Stimulated activated CD4-positive, alpha-beta T cell treated with anti-CD3 and anti-CD28 coated beads, Interleukin-4, amount 100 ng/mL, for 1 hour (primary cell): ENCODE results near the gene EFL1.
A peak's percentile ranks its signal among the peaks of the same experiment; 100 is the strongest.
"Not testable (repeated sequence)": the region's sequence is repeated elsewhere in the genome, so short reads cannot be mapped to it uniquely, and the experiment has no call there.

Experiments used
- DNase-seq: peaks from one replicate; pipeline ENCODE4 v3.0.0-alpha.2; 2020

The EFL1 gene

DNA sequence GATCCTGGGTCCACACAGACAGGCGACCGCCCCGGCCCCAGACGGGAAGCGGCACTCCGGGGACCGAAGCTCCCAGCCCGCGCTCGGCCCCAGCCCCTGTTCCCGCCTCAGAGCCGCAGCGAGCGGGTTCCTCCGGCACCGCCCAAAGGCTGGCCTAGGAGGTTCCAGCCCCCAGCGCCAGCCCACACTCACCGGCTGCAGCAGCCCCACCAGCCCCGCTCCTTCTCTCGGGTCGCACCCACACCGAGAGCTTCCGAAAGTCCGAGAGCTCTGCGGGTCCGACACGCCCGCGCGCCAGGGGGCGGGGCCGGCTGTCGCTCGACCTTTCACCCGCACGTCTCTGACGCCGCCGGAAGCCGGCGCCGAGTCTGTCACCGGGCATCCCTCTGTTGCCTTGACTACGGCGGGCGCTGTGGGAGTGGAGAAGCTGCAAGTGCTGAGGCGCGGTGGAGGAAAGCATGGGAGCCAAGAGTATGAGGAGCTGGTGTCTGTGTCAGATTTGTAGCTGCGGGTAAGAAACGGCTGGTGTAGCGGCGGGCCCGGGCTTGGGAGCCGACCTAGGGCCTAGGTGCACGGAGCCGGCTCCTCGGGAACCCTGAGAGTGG is at the start of gene EFL1, which contains the start of gene SAXO2:
Gene EFL1, minus strand, starts transcription at position 313 of the 605 bp plus-strand sequence. CDS start 956 bp downstream, outside the sequence.
Gene SAXO2, plus strand, starts transcription at position 397 of the 605 bp plus-strand sequence. Its CDS starts 62 bp downstream, at position 459.
- peak; percentile 92 for DNase-seq

DNA sequence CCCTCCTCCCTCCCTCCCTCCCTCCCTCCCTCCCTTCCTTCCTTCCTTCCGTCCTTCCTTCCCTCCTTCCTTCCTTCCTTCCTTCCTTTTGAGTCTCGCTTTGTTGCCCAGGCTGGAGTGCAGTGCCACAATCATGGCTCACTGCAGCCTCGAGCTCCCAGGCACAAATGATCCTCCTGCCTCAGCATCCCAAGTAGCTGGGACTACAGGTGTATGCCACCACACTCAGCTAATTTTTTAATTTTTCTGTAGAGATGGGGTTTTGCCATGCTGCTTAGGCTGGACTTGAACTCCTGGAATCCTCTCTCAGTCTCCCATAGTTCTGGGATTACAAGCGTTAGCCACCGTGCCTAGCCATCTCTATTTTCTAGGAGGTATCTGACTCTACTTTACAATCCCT is 48.8 kb upstream of the EFL1 start:
- DNase-seq = not testable (repeated sequence)

DNA sequence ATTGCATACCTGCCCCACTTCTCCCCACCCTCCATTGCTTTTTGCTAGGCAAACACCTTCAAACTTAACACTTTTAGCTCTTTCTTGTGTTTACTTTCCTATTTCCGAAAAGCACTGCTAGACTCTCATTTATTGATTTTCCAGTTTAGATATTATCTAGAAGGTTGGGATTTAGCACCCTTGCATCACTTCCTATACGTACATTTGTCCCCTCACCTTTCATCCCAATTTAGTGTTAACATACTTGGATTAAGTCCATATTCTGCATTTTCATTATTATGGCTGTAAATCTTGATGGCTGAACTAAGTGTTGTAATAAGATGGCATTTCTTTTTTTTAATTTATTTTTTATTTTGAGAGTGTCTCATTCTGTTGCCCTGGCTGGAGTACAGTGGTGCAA is 47.3 kb upstream of the EFL1 start:
- DNase-seq = no peak

DNA sequence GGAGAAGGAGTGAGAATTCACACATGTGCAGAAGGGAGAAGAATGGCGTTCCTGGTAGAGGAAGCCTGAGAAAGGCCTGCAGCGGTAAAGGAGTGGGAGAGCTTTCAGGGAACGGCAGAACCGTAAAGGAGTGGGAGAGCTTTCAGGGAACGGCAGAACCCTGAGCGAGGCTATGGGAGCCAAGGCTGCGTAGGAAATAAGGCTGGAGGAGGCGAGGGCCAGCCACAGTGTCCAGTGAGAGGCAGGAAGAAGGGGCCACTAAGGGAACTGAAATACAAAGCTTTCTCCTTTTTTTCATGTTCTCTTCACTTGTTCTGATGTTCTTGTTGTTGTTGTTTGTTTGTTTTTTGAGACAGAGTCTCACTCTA is 45.2 kb upstream of the EFL1 start:
- no peak for DNase-seq

DNA sequence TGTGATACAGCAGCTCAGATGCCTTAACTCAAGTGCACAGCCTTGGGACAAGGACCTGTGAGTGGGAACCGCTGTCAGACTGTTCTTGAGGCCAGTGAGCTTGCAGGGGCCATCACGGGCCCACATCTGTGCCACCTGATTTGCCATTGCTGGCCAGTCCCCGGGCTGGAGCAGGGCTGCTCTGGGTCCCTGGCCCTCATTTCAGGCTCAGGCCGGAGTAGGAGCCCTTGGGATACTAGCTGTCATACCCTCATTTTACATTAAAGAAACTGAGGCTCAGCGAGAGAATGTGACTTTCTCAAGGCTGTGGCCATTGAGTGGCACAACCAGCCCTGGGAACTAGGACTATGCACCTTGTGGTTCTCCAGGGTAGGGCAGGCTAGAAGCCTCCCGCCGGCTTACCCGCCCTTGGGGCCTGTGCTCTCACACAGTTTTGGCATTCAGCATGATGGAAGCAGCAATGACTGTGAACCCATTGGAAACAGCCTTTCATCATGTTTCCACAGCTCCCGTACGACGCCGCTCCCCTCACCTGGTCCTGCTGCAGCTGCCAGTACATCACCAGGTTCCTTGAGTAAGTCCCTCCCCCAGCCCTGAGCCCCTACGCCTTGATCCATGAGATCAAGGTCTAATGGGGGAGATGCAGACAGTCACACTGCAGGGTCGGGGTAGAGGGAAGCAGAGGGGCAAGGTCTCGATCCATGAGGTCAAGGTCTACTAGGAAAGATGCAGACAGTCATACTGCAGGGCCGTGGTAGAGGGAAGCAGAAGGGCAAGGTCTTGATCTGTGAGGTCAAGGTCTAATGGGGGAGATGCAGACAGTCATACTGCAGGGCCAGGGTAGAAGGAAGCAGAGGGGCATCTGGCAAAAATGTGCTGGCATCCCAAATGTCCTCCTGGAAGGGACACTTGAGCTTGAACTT is 44.5 kb upstream of the EFL1 start:
- no peak for DNase-seq

DNA sequence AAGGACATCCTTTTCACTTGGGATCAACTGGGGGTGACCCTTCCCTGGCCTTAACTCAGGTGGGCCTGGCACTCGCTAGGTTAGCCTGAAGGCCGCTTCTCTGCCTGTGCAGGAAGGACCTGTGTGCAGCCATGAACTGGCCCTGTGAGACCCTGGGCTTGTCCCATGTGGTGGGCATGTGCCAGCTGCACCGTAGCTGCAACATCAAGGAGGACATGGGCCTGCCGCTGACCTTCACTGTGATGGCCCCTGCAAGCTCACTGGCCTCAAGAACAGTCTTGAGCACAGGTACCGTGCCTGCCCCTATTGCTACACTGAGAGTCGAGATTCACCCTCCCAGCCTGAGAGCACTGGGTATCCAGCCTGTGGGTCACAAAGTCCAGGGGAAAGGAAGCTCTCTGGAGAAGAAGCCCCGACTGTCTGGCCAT is 43.1 kb upstream of the EFL1 start:
- no peak for DNase-seq

DNA sequence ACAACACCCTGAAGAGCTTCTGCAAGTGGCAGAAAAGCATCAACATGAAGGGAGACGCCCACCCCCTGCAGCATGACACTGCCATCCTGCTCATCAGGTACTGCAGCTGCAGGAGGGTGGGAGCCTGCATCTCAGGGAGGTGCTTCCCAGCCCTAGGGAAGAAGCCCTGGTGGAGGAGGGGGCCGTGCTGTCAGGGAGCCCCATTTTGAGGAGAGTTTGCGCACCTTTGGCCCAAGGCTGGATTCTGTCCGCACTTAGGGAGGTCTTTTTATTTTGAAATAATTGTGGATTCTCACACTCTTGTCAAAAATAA is 42.2 kb upstream of the EFL1 start:
- no peak for DNase-seq

DNA sequence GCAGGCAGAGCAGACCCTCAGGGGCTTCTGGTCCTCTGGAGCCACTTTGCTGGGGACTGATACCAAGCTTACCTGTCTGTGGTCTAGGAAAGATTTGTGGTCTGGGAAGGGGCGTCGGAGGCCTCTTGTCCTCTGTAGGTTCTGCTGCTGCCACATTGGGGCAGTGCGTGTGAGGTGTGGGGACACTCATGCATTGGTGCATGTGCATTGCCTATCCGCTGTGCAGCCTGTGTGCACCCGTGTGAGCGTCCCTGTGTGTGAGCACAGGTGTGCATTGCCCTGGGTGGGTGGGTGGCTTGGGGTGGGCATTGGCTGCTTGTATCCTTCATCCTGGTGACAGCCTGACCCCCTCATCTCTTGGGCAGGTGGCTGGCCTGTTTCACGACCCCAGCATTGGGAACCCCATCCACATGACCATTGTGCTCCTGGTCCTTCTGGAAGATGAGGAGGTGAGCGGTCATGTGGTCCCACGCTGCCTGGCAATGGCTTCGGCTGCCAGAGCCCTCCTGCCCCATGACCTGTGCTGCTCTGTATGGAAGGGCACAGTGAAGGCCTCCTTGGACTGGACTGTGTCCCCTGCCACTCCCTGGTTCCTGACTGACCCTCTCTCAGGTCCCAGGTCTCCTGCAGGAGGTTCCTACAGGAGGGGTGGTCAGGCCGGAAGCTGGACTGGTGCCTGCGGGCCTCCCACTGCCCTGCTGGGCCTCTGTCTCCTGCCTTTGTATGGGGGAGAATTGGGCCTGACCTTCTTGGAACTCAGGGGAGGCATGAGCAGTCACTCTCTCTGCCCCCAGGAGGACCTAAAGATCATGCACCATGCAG is 41.6 kb upstream of the EFL1 start:
- DNase-seq = no peak

DNA sequence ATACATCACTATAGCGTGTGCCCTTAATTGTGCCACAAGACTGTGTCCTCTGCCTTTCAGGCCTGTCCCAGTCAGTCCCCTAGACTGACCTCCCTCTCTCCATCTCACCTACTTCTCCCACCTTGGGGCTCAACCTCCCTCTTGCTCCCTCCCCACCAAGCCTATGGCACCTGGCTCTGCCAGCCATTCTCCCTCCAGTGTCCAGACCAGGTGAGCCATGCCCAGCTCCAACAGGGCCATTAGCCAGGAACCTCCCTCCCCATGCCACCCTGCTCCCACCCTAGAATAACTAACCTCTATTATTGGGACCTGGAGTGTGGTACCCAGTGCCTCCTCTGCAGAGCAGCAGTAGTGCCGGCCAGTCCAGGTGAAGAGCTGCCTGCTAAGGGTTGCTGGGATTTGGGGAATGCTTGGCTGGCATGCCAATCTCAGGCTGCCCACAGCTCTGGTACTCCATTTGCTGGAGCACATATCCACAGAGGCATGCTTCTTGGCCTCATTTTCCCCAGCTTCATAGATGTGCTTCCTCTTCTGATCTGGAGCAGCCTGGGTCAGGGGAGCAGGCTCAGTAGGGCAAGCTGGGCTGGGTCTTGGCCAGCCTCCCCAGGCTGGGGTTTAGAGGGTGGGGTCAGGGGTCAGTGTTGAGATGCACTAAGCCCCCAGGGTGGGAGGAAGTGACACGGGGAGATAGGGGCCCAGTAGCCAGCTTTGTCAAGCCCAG is 38.9 kb upstream of the EFL1 start:
- DNase-seq = no peak

DNA sequence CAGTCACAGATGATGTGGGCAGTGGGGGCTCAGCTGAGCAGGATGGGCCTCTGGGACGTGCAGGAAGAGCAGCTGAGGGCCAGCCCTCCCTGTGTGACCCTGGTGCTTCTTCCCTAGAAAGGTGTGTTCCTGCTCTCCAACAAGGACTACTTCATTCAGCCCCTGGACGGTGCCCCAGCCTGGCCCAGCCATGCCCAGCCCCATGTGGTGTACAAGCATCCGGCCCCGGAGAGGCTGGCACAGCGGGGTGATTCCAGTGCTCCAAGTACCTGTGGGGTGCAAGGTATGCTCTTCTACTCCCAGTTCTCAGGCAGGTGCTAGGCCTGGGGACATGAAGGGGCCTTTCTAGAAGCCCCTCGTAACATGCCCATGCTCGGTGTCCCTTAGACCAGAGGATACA is 38.3 kb upstream of the EFL1 start:
- DNase-seq = no peak

DNA sequence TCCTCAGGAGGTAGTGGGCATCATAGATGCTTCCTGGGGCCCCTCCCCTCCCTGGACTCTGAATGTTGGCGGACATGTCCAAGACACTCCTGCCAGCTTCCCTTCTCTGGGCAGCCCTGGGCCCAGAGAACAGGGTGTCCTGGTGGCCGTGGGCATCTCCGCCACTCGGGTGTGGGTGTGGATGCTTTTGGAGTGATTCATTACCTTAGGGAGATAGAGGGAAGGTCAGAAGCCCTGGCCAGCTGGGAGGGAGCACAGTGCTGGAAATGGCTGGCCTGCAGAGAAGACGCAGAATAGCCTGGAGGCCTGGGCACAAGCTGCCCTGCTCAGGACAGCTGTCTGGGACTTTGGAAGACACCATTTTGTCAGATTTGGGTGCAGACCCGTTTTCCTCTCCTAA is 37.8 kb upstream of the EFL1 start:
- not testable (repeated sequence) for DNase-seq

DNA sequence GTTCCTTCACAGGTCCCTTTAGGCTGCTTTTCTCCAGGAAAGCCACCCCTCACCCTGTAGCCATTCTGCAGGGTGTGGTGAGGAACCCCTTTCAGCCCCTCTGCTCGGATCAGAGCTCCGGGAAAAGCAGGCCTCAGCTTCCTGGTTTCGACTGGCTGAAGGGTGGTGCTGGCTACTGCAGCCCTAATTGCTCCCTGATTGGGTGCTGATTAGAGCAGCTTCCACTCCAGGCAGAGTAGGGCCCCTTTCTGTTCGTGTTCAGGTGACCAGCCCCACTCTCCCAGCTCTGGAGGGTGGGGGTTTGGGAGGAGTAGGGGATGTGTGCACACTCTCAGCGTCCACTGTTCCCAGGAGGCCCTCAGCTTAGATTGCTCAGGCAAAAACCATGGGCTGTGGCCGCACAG is 37.0 kb upstream of the EFL1 start:
- DNase-seq = not testable (repeated sequence)

DNA sequence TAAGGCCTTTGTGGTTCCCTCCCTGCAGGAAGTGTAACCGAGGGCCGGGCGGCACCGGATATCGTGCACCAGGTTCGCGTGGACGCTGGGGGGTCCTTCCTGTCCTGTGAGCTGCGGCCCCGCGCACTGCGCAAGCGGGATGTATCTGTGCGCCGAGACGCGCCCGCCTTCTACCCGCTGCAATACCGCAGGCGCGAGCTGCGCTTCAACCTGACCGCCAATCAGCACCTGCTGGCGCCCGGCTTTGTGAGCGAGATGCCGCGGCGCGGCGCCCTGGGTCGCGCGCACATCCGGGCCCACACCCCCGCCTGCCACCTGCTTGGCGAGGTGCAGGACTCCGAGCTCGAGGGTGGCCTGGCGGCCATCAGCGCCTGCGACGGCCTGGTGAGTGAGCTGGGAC is 36.0 kb upstream of the EFL1 start:
- DNase-seq = peak; percentile 49

DNA sequence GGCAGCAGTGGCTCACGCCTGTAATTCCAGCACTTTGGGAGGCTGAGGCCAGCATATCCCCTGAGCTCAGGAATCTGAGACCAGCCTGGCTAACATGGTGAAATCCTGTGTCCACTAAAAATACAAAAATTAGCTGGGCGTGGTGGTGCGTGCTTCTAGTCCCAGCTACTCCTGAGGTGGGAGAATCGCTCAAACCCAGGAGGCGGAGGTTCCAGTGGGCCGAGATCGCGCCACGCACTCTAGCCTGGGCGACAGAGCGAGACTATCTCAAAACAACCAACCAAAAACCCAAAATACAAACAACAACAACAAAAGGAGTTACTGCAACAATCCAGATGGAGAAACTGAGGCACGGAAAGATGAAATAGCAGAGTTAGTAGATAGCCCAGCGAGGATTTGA is 35.5 kb upstream of the EFL1 start:
- no peak for DNase-seq

DNA sequence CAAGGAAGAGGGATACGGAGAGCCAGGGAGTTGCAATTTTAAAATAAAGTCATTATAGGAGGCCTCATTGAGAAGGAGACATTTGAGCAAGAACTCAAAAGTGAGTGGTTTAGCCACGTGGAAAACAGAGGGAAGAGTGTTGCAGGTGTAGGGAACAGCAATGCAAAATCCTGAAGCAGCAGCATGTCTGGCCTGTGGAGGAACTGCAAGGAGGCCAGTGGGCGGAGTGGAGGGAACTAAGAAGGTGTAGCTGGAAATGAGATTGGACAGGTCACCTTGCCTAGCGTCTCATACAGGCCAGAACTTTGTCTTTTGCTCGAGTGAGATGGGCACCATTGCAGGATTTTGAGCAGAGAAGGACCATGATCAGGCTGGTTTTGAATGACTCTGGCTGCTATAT is 35.0 kb upstream of the EFL1 start:
- no peak for DNase-seq

DNA sequence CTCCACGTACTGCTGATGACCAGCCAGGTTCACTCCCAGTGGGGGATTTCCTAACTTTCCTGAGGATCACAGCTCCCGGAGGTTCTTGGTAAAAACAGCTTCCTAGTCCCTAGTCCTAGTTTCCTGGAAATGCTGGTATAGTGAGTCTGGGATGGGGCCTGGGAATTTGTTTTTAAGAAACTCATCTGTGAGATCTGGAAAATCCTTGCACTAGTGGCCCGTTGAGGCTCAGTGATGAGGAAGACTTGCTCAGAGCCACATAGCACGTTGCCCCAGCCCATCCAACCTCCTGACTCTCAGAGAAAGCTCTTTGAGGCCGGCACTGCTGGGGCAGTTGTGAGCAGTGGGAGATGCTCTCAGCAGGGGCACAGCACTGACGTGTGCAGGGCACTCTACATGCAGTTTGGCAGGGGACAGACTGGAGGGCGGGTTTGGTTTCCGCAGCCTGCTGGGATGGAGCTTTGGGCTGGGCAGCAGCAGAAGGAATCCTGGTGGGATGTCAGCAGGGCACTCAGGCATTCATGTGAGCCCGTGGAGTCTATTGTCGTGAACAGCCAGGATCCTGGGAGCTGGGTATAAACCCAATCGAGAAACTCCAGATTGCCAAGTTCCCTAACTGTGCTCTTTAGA is 31.6 kb upstream of the EFL1 start:
- DNase-seq = no peak

DNA sequence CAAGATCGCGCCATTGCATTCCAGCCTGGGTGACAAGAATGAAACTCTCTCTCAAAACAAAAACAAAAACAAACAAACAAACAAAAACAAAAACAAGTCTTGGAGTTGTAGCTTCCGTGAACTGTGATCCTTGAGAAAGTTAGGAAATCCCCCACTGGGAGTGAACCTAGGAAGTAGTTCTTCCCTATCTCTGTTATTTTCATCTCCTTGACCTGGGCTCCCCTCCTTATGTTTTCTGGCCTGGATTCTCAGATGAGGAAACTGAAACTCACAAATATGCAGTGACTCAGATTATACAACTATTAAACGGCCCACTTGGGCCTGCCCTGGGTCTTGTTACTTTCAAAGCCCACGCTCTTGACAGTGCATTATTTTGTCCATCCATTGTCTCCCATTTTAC is 29.7 kb upstream of the EFL1 start:
- no peak for DNase-seq

DNA sequence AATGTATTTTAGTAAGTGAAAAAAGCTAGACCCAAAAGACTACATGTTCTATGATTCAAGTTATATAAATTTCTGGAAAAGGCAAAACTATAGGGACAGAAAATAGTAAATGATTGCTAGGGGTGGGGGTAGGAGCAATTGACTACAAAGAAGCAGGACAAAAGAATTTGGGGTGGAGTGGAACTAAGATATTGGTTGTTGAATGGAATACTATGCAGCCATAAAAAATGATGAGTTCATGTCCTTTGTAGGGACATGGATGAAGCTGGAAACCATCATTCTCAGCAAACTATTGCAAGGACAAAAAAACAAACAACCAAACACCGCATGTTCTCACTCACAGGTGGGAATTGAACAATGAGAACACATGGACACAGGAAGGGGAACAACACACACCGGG is 25.7 kb upstream of the EFL1 start:
- not testable (repeated sequence) for DNase-seq

DNA sequence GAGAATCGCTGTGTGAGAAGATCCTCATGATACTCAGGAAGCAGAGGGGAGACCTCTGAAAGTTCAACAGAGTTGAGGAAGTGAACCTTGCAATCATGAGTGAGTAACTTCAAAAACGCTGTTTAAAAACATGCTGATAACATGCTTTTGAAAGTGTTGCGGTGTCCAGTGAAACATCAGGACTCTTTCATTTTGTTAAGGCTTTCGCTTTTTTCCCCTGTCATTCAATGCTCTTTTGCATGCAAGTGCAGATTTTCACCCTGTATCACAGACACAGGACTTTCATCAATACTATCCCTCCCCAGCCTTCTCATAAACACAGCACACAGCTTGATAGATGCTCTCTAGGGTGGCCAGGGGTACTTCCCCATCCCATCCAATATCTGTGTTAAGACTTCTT is 23.9 kb upstream of the EFL1 start:
- DNase-seq = not testable (repeated sequence)

DNA sequence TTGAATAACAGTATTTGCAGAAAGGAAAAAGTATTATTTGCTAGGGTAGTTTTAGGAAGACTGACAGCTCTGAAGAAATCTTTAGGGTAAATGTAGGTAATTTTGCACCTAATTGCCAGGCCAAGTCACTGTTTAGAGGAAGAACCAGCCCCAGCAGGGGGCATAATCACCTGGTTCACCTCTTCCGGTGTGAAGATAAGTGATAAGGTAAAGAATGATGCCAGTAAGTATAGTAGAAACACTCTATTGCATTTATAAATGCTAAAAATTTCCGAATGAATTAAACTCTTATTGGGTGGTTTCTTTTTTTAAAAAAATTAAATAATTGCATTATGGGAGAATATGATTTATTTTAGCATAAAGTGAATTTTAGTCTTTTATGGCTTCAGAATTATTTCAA is 21.8 kb upstream of the EFL1 start:
- not testable (repeated sequence) for DNase-seq

DNA sequence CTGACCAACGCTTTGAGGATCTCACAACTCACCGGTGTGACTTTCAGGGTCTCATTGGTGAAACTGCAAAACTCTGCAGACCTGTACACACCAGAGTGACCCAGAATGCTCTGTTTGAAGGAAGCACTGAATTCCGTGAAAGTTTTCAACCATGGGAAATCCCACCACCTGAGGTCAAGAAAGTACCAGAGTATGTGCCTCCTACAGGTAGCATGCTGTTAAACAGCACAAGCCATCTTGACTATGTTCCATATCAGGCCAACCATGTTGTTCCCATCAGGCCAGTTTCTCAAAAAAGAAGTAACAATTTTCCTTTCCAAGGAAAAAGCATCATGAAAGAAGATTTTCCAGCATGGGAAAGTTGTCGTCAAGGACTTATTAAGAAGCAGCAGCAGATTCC is 19.9 kb upstream of the EFL1 start:
- DNase-seq = not testable (repeated sequence)

DNA sequence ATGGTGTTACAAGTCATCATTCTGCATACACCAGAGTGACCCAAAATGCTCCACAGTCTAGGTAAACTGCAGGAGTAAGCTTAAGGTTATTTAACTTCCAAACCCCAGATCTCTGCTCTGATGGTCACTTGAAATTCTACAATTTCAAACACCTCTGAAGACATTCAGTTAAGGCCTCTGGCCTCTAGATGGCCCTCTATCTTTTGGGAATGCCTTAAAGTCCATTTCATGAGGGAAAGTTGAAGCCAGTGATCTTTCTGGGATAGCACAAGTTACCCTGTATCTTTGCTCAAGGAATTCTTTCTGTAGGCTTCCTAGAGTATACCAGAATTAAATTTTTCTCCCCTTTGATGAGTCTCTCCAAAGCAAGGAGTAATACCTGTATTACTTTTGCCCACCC is 18.7 kb upstream of the EFL1 start:
- DNase-seq = not testable (repeated sequence)
